Measurements from ENCODE around the gene DMRTA1.

DNA sequence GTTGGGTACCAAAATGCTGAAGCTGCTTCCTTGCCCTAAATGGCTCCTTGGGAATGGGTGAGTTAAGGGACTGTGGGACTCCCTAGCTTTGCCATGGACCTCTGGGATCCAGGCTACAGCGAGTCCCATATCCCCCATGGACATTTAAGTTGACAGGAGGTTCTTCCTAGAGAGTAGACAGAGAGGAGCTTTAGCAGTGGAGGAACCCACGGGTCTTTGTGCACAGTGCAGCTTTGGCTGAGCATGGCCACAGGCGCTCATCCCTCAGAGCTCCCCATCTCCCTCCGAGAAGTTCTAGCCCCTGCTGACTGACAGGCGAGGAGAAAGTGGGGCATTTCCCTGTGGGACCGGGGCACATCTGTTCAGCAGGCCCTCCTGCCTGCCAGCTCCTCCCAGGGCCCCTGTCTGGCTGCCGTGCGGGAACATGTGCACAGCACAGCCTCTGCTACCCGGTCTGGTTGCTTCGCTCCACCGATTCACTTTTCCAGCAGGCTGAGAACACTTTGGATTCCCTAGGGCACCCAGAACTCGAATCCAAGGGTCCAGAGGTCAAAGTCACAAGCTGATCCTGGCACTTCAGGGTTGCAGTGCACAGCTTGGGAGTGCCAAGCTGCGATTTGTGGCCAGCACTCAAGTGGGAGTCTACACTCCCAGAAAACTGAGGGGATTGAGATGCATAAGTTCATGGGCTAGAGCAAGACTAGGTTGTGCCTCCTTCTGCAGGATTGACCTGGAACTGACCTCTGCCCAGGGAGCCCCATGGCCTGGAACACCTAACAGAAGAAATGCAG, 40.6 kb upstream of the DMRTA1 start:
- TF ChIP-seq GLIS3 (CRISPR knock-in tag; IDR thresholded peaks at IDR 0.05) (no peak), PPARA (CRISPR knock-in tag; IDR thresholded peaks at IDR 0.05; ENCODE audit: borderline replicate concordance) (no peak), SNAI2 (CRISPR knock-in tag; IDR thresholded peaks at IDR 0.05) (no peak), ESRRG (CRISPR knock-in tag; IDR thresholded peaks at IDR 0.05) (no peak), ZFP3 (CRISPR knock-in tag; IDR thresholded peaks at IDR 0.05) (no peak), OSR1 (CRISPR knock-in tag; IDR thresholded peaks at IDR 0.05) (no peak), RARB (CRISPR knock-in tag; IDR thresholded peaks at IDR 0.05) (no peak)
- TF ChIP-seq, protein P1, sequence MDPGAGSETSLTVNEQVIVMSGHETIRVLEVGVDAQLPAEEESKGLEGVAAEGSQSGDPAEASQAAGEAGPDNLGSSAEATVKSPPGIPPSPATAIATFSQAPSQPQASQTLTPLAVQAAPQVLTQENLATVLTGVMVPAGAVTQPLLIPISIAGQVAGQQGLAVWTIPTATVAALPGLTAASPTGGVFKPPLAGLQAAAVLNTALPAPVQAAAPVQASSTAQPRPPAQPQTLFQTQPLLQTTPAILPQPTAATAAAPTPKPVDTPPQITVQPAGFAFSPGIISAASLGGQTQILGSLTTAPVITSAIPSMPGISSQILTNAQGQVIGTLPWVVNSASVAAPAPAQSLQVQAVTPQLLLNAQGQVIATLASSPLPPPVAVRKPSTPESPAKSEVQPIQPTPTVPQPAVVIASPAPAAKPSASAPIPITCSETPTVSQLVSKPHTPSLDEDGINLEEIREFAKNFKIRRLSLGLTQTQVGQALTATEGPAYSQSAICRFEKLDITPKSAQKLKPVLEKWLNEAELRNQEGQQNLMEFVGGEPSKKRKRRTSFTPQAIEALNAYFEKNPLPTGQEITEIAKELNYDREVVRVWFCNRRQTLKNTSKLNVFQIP (CRISPR knock-in tag; IDR thresholded peaks at IDR 0.05; ENCODE audit: borderline replicate concordance, low read depth): no peak
- TF ChIP-seq, protein P2, sequence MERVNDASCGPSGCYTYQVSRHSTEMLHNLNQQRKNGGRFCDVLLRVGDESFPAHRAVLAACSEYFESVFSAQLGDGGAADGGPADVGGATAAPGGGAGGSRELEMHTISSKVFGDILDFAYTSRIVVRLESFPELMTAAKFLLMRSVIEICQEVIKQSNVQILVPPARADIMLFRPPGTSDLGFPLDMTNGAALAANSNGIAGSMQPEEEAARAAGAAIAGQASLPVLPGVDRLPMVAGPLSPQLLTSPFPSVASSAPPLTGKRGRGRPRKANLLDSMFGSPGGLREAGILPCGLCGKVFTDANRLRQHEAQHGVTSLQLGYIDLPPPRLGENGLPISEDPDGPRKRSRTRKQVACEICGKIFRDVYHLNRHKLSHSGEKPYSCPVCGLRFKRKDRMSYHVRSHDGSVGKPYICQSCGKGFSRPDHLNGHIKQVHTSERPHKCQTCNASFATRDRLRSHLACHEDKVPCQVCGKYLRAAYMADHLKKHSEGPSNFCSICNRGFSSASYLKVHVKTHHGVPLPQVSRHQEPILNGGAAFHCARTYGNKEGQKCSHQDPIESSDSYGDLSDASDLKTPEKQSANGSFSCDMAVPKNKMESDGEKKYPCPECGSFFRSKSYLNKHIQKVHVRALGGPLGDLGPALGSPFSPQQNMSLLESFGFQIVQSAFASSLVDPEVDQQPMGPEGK (CRISPR knock-in tag; IDR thresholded peaks at IDR 0.05; ENCODE audit: borderline replicate concordance): no peak
- TF ChIP-seq, protein P3, sequence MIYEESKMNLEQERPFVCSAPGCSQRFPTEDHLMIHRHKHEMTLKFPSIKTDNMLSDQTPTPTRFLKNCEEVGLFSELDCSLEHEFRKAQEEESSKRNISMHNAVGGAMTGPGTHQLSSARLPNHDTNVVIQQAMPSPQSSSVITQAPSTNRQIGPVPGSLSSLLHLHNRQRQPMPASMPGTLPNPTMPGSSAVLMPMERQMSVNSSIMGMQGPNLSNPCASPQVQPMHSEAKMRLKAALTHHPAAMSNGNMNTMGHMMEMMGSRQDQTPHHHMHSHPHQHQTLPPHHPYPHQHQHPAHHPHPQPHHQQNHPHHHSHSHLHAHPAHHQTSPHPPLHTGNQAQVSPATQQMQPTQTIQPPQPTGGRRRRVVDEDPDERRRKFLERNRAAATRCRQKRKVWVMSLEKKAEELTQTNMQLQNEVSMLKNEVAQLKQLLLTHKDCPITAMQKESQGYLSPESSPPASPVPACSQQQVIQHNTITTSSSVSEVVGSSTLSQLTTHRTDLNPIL (CRISPR knock-in tag; IDR thresholded peaks at IDR 0.05; ENCODE audit: low read depth): no peak
